ENCODE results near the gene GRAMD1C.
A peak's percentile ranks its signal among the peaks of the same experiment; 100 is the strongest.
"Not testable (repeated sequence)": the region's sequence is repeated elsewhere in the genome, so short reads cannot be mapped to it uniquely, and the experiment has no call there.

The GRAMD1C gene

DNA sequence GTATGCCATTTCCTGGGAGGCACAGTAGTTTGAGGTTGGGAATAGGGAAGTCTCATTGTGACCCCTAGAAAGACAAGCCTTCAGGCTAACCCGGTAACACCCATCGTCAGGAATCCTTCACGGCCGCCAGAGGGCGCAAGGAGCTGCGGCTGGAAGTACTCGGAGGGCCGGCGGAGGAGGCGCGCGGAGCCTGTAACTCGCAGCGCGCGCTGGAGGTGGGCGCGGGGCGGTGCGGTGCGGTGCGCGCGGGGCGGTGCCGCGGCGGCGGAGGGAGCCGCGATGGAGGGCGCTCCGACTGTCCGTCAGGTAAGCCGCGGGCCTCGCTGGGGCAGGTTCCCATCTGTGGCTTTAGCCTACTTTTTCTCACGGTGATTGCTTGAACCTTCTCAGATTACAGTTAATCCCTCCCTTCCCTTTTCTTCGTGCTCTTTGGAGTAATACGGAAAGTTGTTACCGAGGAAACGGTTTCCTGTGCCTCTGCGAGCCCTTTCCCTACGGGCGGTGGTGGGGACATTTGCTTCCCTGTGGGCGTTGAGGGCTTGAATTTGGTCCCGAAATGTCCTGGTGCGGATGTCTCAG lies at the start of gene GRAMD1C:
Gene GRAMD1C, plus strand, starts transcription at position 158 of the 579 bp plus-strand sequence. Its CDS starts 122 bp downstream, at position 280.
- DNase-seq, result peak; percentile 91

- DNase-seq, result no peak
Observed at GRCh38 chr3:113791381-113791780, 47.2 kb upstream of the GRAMD1C start.

GRCh38 chr3:113794526-113794925 lies 44.1 kb upstream of the GRAMD1C start:
- DNase-seq, result no peak

- DNase-seq, result no peak
Observed at GRCh38 chr3:113795693-113796092, 42.9 kb upstream of the GRAMD1C start.

DNA sequence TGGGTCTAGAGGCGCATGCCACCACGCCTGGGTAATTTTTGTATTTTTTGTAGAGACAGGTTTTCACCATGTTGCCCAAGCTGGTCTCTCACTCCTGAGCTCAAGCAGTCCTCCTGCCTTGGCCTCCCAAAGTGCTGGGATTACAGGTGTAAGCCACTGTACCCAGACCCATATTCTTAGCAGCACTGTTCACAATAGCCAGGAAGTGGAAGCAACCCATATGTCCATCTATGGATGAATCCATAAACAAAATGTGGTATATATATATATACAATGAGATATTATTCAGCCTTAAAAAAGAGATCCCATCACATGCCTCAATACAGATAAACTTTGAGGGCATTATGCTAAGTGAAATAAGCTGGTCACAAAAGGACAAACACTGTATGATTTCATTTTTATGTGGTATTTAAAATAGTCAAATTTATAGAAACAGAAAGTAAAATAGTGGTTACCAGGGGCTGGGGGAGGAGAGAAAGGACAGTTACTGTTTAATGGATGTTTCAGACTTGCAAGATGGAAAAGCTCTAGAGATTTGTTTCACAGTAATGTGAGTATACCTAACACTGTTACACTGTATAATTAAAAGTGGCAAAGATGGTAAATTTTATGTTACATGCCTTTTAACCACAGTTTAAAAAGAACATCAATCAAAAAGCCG lies 35.7 kb upstream of the GRAMD1C start:
- no peak for DNase-seq

- DNase-seq, result no peak
Observed at GRCh38 chr3:113804661-113805060, 33.9 kb upstream of the GRAMD1C start.

GRCh38 chr3:113805249-113805648 lies 33.3 kb upstream of the GRAMD1C start:
- DNase-seq, result no peak

- DNase-seq, result no peak
Observed at GRCh38 chr3:113812854-113813253, 25.7 kb upstream of the GRAMD1C start.

DNA sequence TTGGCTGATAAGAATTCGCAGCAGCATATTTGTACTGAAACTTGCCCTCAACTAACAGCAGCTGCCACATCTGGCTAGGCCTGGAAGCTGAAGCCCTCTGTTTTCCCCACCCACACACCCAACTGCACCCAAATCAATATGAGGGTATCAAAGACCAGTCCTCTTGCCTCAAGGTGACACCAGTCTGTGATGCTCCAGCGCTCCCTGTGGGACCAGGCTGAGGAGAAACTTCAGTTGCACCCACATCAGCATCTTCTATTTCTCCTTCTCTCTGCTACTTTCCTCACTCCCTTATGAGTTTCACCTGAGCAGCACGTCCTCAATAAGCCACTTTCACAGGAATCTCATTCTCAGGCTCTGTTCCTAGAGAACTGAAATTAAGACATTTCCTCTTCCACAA lies 18.7 kb upstream of the GRAMD1C start:
- no peak for DNase-seq

GRCh38 chr3:113825090-113825489 lies 13.5 kb upstream of the GRAMD1C start:
- DNase-seq, result peak; percentile 18

DNA sequence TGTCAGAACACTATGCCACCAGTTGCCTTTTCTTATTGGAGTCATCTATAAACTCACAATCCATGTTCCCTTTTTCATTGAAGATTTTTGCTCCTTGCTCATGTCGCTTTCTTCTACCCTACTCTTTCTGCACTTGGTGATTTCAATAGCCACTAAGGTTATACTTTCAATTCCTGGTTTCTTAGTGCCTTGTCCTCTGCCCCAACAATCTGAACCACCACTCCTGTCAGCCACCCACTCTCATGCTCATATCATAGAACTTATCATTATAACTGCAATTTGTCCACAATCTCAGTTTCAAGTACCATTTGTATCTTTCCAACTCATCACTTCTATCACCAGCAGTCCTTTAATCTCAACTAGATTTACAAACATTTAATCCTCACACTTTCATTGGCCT lies 10.0 kb upstream of the GRAMD1C start:
- no peak for DNase-seq

- no peak for DNase-seq
Observed at GRCh38 chr3:113829576-113830354, 8.8 kb upstream of the GRAMD1C start.

- DNase-seq, result no peak
Observed at GRCh38 chr3:113831103-113831355, 7.6 kb upstream of the GRAMD1C start.

DNA sequence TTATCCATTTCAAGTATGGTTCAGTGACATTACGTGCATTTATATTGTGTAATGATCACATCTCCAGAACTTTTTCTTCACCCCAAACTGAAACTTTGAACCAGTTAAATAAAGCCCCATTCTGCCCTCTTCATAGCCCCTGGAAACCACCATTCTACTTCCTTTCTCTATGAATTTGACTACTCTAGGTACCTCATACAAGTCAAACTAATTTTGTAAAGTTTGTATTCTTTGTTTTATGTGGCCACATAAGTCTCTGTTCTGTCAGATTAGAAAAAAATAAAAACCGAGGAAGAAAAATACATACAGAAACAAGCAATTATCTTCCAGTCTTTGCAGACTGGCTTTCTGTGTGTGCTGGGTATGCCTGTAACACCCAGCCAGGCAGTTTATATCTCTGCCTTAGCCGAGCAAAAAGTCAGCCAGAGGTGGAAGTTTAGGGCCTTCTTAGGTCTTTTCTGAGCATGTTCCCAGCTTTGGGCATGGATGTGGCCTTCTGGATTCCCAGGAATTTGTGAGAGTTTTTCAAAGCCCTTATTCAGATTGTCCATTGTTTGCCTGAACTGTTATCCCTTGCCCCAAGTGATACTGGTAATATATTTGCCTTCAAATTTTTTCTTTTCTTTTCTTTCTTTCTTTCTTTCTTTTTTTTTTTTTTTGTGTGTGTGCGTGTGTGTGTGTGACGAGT lies 6.0 kb upstream of the GRAMD1C start:
- no peak for DNase-seq

DNA sequence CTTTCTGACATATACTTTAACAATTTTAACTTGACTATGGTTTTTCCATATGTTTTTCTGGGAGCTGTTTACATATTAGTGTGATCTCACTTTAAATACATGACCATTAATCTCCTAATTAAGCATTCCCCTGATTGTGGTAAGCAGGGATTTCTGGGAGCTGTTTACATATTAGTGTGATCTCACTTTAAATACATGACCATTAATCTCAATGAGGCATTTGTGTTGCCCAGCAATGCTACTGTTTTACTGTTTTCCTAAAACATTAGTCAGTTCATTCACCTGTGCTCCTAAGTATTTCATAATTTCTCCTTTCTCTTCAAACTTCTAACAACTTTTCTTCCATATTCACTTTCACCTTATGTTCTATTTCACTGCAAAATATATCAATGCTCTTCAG lies 3.6 kb upstream of the GRAMD1C start:
- no peak for DNase-seq

DNA sequence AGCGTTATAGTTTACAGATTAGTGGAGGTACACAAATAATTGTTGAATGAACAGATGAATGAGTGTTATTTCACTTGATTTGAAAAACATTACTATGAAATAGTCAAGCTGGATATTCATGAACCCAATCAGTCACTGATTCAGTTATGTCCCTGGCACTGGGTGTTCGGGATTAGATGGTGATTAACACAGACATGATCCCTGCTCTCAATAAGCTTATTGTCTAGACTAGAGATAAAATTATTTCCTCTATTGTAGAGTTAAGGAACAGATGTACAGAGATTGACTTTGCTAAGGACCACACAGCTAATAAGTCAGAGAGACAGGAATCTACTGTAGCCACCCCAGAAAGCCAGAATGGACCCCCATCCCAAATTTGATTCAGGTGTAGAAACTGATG lies 963 bp downstream of the GRAMD1C start:
- DNase-seq, result no peak

DNA sequence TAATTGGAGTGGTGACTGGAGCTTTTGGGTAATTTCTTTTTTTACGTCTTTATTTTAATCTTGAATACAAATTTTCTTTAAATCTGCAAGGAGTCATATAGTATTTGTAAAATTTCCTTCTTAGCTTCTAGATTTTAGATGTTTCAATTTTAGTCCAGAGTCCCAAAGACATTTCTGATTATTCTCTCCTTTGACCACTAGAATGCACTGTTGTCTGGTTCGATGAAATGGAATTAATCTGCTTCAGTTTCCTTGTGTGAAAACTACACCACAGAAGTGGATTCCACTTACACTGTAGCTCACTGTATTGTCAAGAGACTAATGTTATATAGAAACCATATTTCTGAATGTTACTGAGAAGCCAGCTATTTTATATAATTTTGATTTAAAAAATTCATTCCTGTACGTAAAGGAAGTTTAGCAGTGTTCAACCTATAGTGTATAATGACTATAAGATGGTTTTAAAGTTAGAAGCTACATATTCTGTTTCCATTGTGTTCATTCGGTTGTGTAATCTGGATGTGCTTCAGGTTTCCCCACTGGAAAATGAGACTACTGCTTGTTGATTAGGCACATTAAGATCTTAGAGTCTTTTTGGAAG lies 6.1 kb downstream of the GRAMD1C start:
- DNase-seq, result peak; percentile 46

DNA sequence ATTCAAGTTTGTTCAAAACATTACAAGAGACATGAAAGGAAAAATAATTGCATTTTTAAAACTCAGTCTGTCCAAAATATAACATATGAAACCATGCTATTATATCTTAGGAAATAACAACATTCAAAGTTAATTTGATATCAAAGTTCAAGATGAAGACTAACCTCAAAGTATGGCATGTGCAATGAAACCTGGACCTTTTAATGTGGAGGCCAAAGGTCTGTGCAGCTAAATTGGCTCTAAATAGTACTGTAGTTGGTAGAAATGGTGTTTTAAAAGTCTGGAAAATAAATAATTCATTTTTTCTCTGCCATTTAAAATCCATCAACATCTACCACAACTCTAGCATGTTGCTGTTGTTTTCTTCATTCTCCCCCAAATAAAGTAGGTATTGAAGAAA lies 8.7 kb downstream of the GRAMD1C start:
- no peak for DNase-seq

DNA sequence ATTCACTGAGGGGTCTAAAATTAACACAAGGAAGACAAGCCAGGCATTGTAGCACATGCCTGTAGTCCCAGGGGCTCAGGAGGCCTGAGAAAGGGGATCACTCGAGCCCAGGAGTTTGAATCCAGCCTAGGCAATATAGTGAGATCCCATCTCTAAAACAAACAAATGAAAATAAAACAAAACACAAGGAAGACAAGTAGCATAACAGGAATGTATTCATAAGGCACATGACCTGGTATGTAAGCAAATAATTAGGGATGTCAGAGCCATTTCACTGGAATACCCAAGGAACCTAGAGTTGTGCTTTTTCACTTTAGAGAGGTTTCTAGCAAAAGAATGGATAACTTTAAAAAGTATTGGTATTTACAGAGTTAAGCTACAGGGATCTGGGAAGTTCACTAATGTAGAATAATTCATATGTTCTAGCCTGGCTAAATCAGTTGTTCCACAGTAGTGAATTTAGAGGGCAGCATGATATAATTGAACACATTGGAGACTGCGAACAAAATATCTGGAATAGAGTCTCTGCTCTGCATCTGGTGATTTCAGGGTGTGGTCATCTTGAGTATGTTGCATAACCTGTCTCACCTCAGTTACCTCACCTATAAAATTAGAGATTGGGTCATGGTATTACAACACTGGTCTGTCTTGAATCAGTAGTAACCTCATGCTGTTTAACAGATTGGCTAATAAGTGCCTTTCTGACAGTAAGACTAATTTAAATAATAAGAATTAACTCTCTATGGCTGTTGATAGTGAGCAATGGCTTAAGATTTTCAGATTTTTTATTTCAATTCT lies 9.3 kb downstream of the GRAMD1C start:
- DNase-seq, result no peak

GRCh38 chr3:113849071-113849470 lies 10.5 kb downstream of the GRAMD1C start:
- not testable (repeated sequence) for DNase-seq

DNA sequence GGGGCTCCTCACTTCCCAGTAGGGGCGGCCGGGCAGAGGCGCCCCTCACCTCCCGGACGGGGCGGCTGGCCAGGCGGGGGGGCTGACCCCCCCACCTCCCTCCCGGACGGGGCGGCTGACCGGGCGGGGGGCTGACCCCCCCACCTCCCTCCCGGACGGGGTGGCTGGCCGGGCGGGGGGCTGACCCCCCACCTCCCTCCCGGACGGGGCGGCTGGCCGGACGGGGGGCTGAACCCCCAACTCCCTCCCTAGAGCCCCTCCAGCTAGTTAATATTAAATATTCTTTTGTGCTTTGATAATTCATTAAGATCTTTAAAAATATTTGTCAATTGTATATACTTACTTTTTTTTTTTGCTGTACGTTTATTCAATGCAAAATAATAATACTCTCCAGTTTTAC lies 11.3 kb downstream of the GRAMD1C start:
- DNase-seq, result not testable (repeated sequence)

- DNase-seq, result not testable (repeated sequence)
Observed at GRCh38 chr3:113850391-113850790, 11.8 kb downstream of the GRAMD1C start.

GRCh38 chr3:113852506-113852905 lies 13.9 kb downstream of the GRAMD1C start:
- DNase-seq, result no peak

Measured in RPMI8226 (cell line).